ENCODE results near the gene INHBC.

Gene INHBC

GRCh38 chr12:57479376-57480115, 45.0 kb downstream of the INHBC start, which contains the start of gene ARHGAP9:
TSS of gene ARHGAP9 (minus strand) at chr12:57479866. CDS start at chr12:57479406, 460 bp downstream.
- no peak within 1 kb of the TSS for H3K4me3 ChIP-seq (ENCODE audit: low read length)
- WGBS: 92% methylated on average over 6 of the region's 6 CpGs
- H3K27ac ChIP-seq (ENCODE audit: low read depth, low read length): no peak within 1 kb of the TSS
- H3K4me1 ChIP-seq (ENCODE audit: insufficient read depth, low read length): peaks cover 5% of the 10 kb centered on the region
- H3K9ac ChIP-seq (ENCODE audit: low read depth, low read length): no peak within 1 kb of the TSS
- H3K9me3 ChIP-seq (ENCODE audit: insufficient read depth, low read depth, low read length): no peaks in the 10 kb centered on the region
- H3K27me3 ChIP-seq (ENCODE audit: insufficient read depth, low read length): peaks cover 43% of the 10 kb centered on the region
- H3K36me3 ChIP-seq (ENCODE audit: insufficient read depth, low read length): no peaks in the 10 kb centered on the region

- WGBS: 100% methylated on average over 1 of the region's 1 CpG
- no peak overlapping the region for H3K27ac ChIP-seq (ENCODE audit: low read depth, low read length)
Measured at GRCh38 chr12:57481671-57482070, 47.1 kb downstream of the INHBC start.

GRCh38 chr12:57483466-57483865, 48.9 kb downstream of the INHBC start:
- Histone ChIP-seq H3K36me3 (ENCODE audit: insufficient read depth, low read length) (no peaks in the 10 kb centered on the region), H3K27ac (ENCODE audit: low read depth, low read length) (no peak overlapping the region), H3K9me3 (ENCODE audit: insufficient read depth, low read depth, low read length) (no peaks in the 10 kb centered on the region), H3K27me3 (ENCODE audit: insufficient read depth, low read length) (peaks cover 9% of the 10 kb centered on the region; the same call in 1 of the 2 replicates), H3K4me1 (ENCODE audit: insufficient read depth, low read length) (no peaks in the 10 kb centered on the region), H3K9ac (ENCODE audit: low read depth, low read length) (no peak overlapping the region), H3K4me3 (ENCODE audit: low read length) (no peak overlapping the region)
- 73% methylated on average over 5 of the region's 5 CpGs for WGBS

More at GRCh38 chr12:57481671-57482070, 47.1 kb downstream of the INHBC start:
- no peaks in the 10 kb centered on the region; the same call in 1 of the 2 replicates for H3K4me1 ChIP-seq (ENCODE audit: insufficient read depth, low read length)
- H3K4me3 ChIP-seq (ENCODE audit: low read length): no peak overlapping the region
- no peaks in the 10 kb centered on the region for H3K9me3 ChIP-seq (ENCODE audit: insufficient read depth, low read depth, low read length)
- H3K9ac ChIP-seq (ENCODE audit: low read depth, low read length): no peak overlapping the region
- H3K27me3 ChIP-seq (ENCODE audit: insufficient read depth, low read length): peaks cover 22% of the 10 kb centered on the region
- H3K36me3 ChIP-seq (ENCODE audit: insufficient read depth, low read length): no peaks in the 10 kb centered on the region

- no peak overlapping the region for H3K9ac ChIP-seq (ENCODE audit: low read depth, low read length)
- H3K9me3 ChIP-seq (ENCODE audit: insufficient read depth, low read depth, low read length): no peaks in the 10 kb centered on the region
- H3K27me3 ChIP-seq (ENCODE audit: insufficient read depth, low read length): no peaks in the 10 kb centered on the region; the same call in 1 of the 2 replicates
- peaks cover 6% of the 10 kb centered on the region; the same call in 1 of the 2 replicates for H3K4me1 ChIP-seq (ENCODE audit: insufficient read depth, low read length)
- no peak overlapping the region for H3K4me3 ChIP-seq (ENCODE audit: low read length)
- H3K36me3 ChIP-seq (ENCODE audit: insufficient read depth, low read length): peaks cover 19% of the 10 kb centered on the region
- no peak overlapping the region for H3K27ac ChIP-seq (ENCODE audit: low read depth, low read length)
Measured at GRCh38 chr12:57485695-57486094, 51.1 kb downstream of the INHBC start.

GRCh38 chr12:57487055-57487596, 52.5 kb downstream of the INHBC start:
- Histone ChIP-seq H3K4me1 (ENCODE audit: insufficient read depth, low read length) (peaks cover 6% of the 10 kb centered on the region; the same call in 1 of the 2 replicates), H3K36me3 (ENCODE audit: insufficient read depth, low read length) (peaks cover 32% of the 10 kb centered on the region), H3K4me3 (ENCODE audit: low read length) (0 out of 2 replicates have a peak overlapping the region, but pooled peaks have one; percentile 95), H3K27ac (ENCODE audit: low read depth, low read length) (no peak overlapping the region), H3K9me3 (ENCODE audit: insufficient read depth, low read depth, low read length) (no peaks in the 10 kb centered on the region), H3K9ac (ENCODE audit: low read depth, low read length) (no peak overlapping the region), H3K27me3 (ENCODE audit: insufficient read depth, low read length) (no peaks in the 10 kb centered on the region)
- WGBS: 93% methylated on average over 27 of the region's 27 CpGs

- 15% methylated on average over 47 of the region's 47 CpGs for WGBS
- H3K4me3 ChIP-seq (ENCODE audit: low read length): peak within 1 kb of the TSS; percentile 95
- peak within 1 kb of the TSS; percentile 91 for H3K27ac ChIP-seq (ENCODE audit: low read depth, low read length)
- peak within 1 kb of the TSS; percentile 98 for H3K9ac ChIP-seq (ENCODE audit: low read depth, low read length)
- H3K27me3 ChIP-seq (ENCODE audit: insufficient read depth, low read length): no peaks in the 10 kb centered on the region
- peaks cover 39% of the 10 kb centered on the region for H3K36me3 ChIP-seq (ENCODE audit: insufficient read depth, low read length)
- peaks cover 2% of the 10 kb centered on the region; the same call in 1 of the 2 replicates for H3K9me3 ChIP-seq (ENCODE audit: insufficient read depth, low read depth, low read length)
- H3K4me1 ChIP-seq (ENCODE audit: insufficient read depth, low read length): peaks cover 6% of the 10 kb centered on the region; the same call in 1 of the 2 replicates
Measured at GRCh38 chr12:57487597-57488401, 53.2 kb downstream of the INHBC start, which contains the start of gene MARS1. TSS of gene MARS1 (plus strand) at chr12:57488068. CDS start at chr12:57488091, 23 bp downstream.

GRCh38 chr12:57488402-57489156, 54.0 kb downstream of the INHBC start:
- H3K27ac ChIP-seq (ENCODE audit: low read depth, low read length): peak overlapping the region; percentile 91
- 30% methylated on average over 11 of the region's 11 CpGs for WGBS
- H3K4me3 ChIP-seq (ENCODE audit: low read length): peak overlapping the region; percentile 95
- peaks cover 5% of the 10 kb centered on the region; the same call in 1 of the 2 replicates for H3K9me3 ChIP-seq (ENCODE audit: insufficient read depth, low read depth, low read length)
- H3K36me3 ChIP-seq (ENCODE audit: insufficient read depth, low read length): peaks cover 42% of the 10 kb centered on the region
- H3K9ac ChIP-seq (ENCODE audit: low read depth, low read length): peak overlapping the region; percentile 98
- H3K27me3 ChIP-seq (ENCODE audit: insufficient read depth, low read length): no peaks in the 10 kb centered on the region
- peaks cover 6% of the 10 kb centered on the region; the same call in 1 of the 2 replicates for H3K4me1 ChIP-seq (ENCODE audit: insufficient read depth, low read length)

- H3K9ac ChIP-seq (ENCODE audit: low read depth, low read length): peak overlapping the region; percentile 98; the same call in 1 of the 2 replicates
- peak overlapping the region; percentile 95 for H3K4me3 ChIP-seq (ENCODE audit: low read length)
- 89% methylated on average over 4 of the region's 5 CpGs for WGBS
- H3K9me3 ChIP-seq (ENCODE audit: insufficient read depth, low read depth, low read length): peaks cover 5% of the 10 kb centered on the region; the same call in 1 of the 2 replicates
- peaks cover 46% of the 10 kb centered on the region for H3K36me3 ChIP-seq (ENCODE audit: insufficient read depth, low read length)
- no peaks in the 10 kb centered on the region for H3K27me3 ChIP-seq (ENCODE audit: insufficient read depth, low read length)
- peaks cover 6% of the 10 kb centered on the region; the same call in 1 of the 2 replicates for H3K4me1 ChIP-seq (ENCODE audit: insufficient read depth, low read length)
- peak overlapping the region; percentile 31; the same call in 1 of the 2 replicates for H3K27ac ChIP-seq (ENCODE audit: low read depth, low read length)
Measured at GRCh38 chr12:57489157-57489641, 54.6 kb downstream of the INHBC start.

GRCh38 chr12:57490126-57490525, 55.5 kb downstream of the INHBC start:
- Histone ChIP-seq H3K27me3 (ENCODE audit: insufficient read depth, low read length) (no peaks in the 10 kb centered on the region), H3K4me1 (ENCODE audit: insufficient read depth, low read length) (peaks cover 6% of the 10 kb centered on the region; the same call in 1 of the 2 replicates), H3K4me3 (ENCODE audit: low read length) (no peak overlapping the region), H3K27ac (ENCODE audit: low read depth, low read length) (no peak overlapping the region), H3K9ac (ENCODE audit: low read depth, low read length) (no peak overlapping the region), H3K9me3 (ENCODE audit: insufficient read depth, low read depth, low read length) (peaks cover 5% of the 10 kb centered on the region; the same call in 1 of the 2 replicates), H3K36me3 (ENCODE audit: insufficient read depth, low read length) (peaks cover 46% of the 10 kb centered on the region)
- 94% methylated on average over 4 of the region's 4 CpGs for WGBS

Data from HUES64 (cell line).